Activated T-helper 1 cell treated with anti-CD3 and anti-CD28 coated beads, Interleukin-12 subunit alpha, Interleukin-12 subunit beta, Interleukin-2, Interleukin-4 antibody, amounts not matched to agents 30 ng/mL and 10 ng/mL and 1 ng/mL, durations not matched to agents 14 hours and 24 hours and 36 hours (primary cell): ENCODE results near the gene ZNF609. TPM values are rescaled to one million over a fixed set of nuclear protein-coding genes. Genes with fewer than 3 reads are reported as not detected.
"Not testable (repeated sequence)": the region's sequence is repeated elsewhere in the genome, so short reads cannot be mapped to it uniquely, and the experiment has no call there.

ENCODE experiments used
- DNase-seq: peaks from one replicate; pipeline ENCODE4 v3.0.0; 2021; ENCODE audit warnings: low spot score
- H3K27ac Mint-ChIP-seq: one replicate; pipeline ENCODE4 v1.8.0; 2021; ENCODE audit warnings: mild to moderate bottlenecking, mixed read lengths
- H3K27me3 Mint-ChIP-seq: one replicate; pipeline ENCODE4 v1.8.0; 2022; ENCODE audit warnings: mild to moderate bottlenecking, moderate library complexity, mixed read lengths; ENCODE audit not compliant: insufficient read depth
- H3K36me3 Mint-ChIP-seq: one replicate; pipeline ENCODE4 v1.8.0; 2021; ENCODE audit warnings: low read depth, mixed read lengths
- H3K4me1 Mint-ChIP-seq: one replicate; pipeline ENCODE4 v1.8.0; 2021; ENCODE audit warnings: low read depth, mixed read lengths
- H3K4me3 Mint-ChIP-seq: one replicate; pipeline ENCODE4 v1.8.0; 2021; ENCODE audit warnings: mild to moderate bottlenecking, moderate library complexity, mixed read lengths
- H3K9me3 Mint-ChIP-seq: one replicate; pipeline ENCODE4 v1.8.0; 2021; ENCODE audit warnings: mixed read lengths
- intact Hi-C: fragments of 100-400 bp; cut with micrococcal nuclease; formaldehyde crosslinking; loops from one replicate; pipeline ENCODE4 v1.15.1; 2024
- total RNA-seq: library from RNA; stranded (reverse); gene quantifications from 2 replicates; pipeline ENCODE4 v1.2.3, GENCODE V29; 2022

The ZNF609 gene
- total RNA-seq, 1 donor from 2014 or later, result 65.4 TPM

GRCh38 chr15:64618138-64618537 lies 157.8 kb downstream of the ZNF609 start:
- peaks cover 52% of the 10 kb centered on the region for H3K4me1 Mint-ChIP-seq
- H3K9me3 Mint-ChIP-seq, result no peaks in the 10 kb centered on the region
- DNase-seq, result no peak
- H3K27ac Mint-ChIP-seq, result no peak overlapping the region
- peaks cover 3% of the 10 kb centered on the region for H3K36me3 Mint-ChIP-seq
- intact Hi-C loops, result no loop called here
- H3K27me3 Mint-ChIP-seq, result no peaks in the 10 kb centered on the region
- no peak overlapping the region for H3K4me3 Mint-ChIP-seq

- intact Hi-C loops, result no loop called here
- Mint-ChIP-seq H3K36me3 (peaks cover 5% of the 10 kb centered on the region), H3K9me3 (no peaks in the 10 kb centered on the region), H3K27me3 (no peaks in the 10 kb centered on the region), H3K4me3 (no peak overlapping the region), H3K27ac (no peak overlapping the region), H3K4me1 (peaks cover 56% of the 10 kb centered on the region)
- no peak for DNase-seq
These were observed 158.2 kb downstream of the ZNF609 start for GRCh38 chr15:64618540-64618939.

- intact Hi-C loops, result loop anchor here (5.0 to 10.0 kb wide), 5 partner anchors 38 to 373 kb away; partner anchors contain the start of gene ZNF609
- peaks cover 69% of the 10 kb centered on the region for H3K4me1 Mint-ChIP-seq
These were observed 159.8 kb downstream of the ZNF609 start for GRCh38 chr15:64619880-64620839.

GRCh38 chr15:64621056-64621455 lies 160.7 kb downstream of the ZNF609 start:
- H3K4me3 Mint-ChIP-seq, result no peak overlapping the region
- intact Hi-C loops, result loop anchor here (5.0 to 10.0 kb wide), 5 partner anchors 39 to 374 kb away; partner anchors contain the start of gene ZNF609
- H3K27me3 Mint-ChIP-seq, result no peaks in the 10 kb centered on the region
- peaks cover 65% of the 10 kb centered on the region for H3K4me1 Mint-ChIP-seq
- DNase-seq, result no peak
- H3K36me3 Mint-ChIP-seq, result peaks cover 15% of the 10 kb centered on the region
- H3K9me3 Mint-ChIP-seq, result no peaks in the 10 kb centered on the region
- no peak overlapping the region for H3K27ac Mint-ChIP-seq

More at GRCh38 chr15:64619880-64620839, 159.8 kb downstream of the ZNF609 start:
- Mint-ChIP-seq H3K36me3 (peaks cover 14% of the 10 kb centered on the region), H3K4me3 (peak overlapping the region; percentile 34), H3K27ac (peak overlapping the region; percentile 58), H3K9me3 (no peaks in the 10 kb centered on the region), H3K27me3 (no peaks in the 10 kb centered on the region)
- no peak for DNase-seq

GRCh38 chr15:64622410-64623260 lies 162.3 kb downstream of the ZNF609 start:
- Mint-ChIP-seq H3K27me3 (no peaks in the 10 kb centered on the region), H3K36me3 (peaks cover 21% of the 10 kb centered on the region), H3K4me3 (peak overlapping the region; percentile 53), H3K9me3 (no peaks in the 10 kb centered on the region), H3K27ac (peak overlapping the region; percentile 80), H3K4me1 (peaks cover 76% of the 10 kb centered on the region)
- intact Hi-C loops, result loop anchor here (1.0 to 10.0 kb wide), 6 partner anchors 12 to 375 kb away; partner anchors contain the start of gene ZNF609
- DNase-seq, result peak; percentile 48

GRCh38 chr15:64623347-64623996 lies 163.1 kb downstream of the ZNF609 start:
- Mint-ChIP-seq H3K27me3 (no peaks in the 10 kb centered on the region), H3K36me3 (peaks cover 20% of the 10 kb centered on the region), H3K27ac (peak overlapping the region; percentile 80), H3K4me3 (peak overlapping the region; percentile 53), H3K9me3 (no peaks in the 10 kb centered on the region), H3K4me1 (peaks cover 76% of the 10 kb centered on the region)
- DNase-seq, result no peak
- intact Hi-C loops, result loop anchor here (1.0 to 10.0 kb wide), 6 partner anchors 11 to 376 kb away; partner anchors contain the start of gene ZNF609

GRCh38 chr15:64624242-64624641 lies 163.9 kb downstream of the ZNF609 start:
- H3K27me3 Mint-ChIP-seq, result no peaks in the 10 kb centered on the region
- DNase-seq, result no peak
- H3K9me3 Mint-ChIP-seq, result no peaks in the 10 kb centered on the region
- H3K4me3 Mint-ChIP-seq, result peak overlapping the region; percentile 4
- H3K4me1 Mint-ChIP-seq, result peaks cover 70% of the 10 kb centered on the region
- intact Hi-C loops, result loop anchor here (5.0 to 10.0 kb wide), 5 partner anchors 42 to 377 kb away; partner anchors contain the start of gene ZNF609
- H3K27ac Mint-ChIP-seq, result peak overlapping the region; percentile 80
- H3K36me3 Mint-ChIP-seq, result peaks cover 24% of the 10 kb centered on the region

- Mint-ChIP-seq H3K4me3 (no peak overlapping the region), H3K36me3 (peaks cover 16% of the 10 kb centered on the region), H3K4me1 (peaks cover 32% of the 10 kb centered on the region), H3K27ac (peak overlapping the region; percentile 26), H3K27me3 (no peaks in the 10 kb centered on the region), H3K9me3 (no peaks in the 10 kb centered on the region)
- DNase-seq, result no peak
- intact Hi-C loops, result loop anchor here (10.0 kb wide), 1 partner anchor 266 kb away; no protein-coding TSS in a partner anchor
These were observed 168.7 kb downstream of the ZNF609 start for GRCh38 chr15:64629063-64629462.

GRCh38 chr15:64630396-64631107 lies 170.2 kb downstream of the ZNF609 start:
- H3K27ac Mint-ChIP-seq, result no peak overlapping the region
- H3K36me3 Mint-ChIP-seq, result peaks cover 12% of the 10 kb centered on the region
- no peak for DNase-seq
- intact Hi-C loops, result no loop called here
- H3K4me1 Mint-ChIP-seq, result peaks cover 38% of the 10 kb centered on the region
- no peak overlapping the region for H3K4me3 Mint-ChIP-seq
- H3K27me3 Mint-ChIP-seq, result no peaks in the 10 kb centered on the region
- H3K9me3 Mint-ChIP-seq, result no peaks in the 10 kb centered on the region

- Mint-ChIP-seq H3K4me1 (peaks cover 43% of the 10 kb centered on the region), H3K9me3 (peaks cover 11% of the 10 kb centered on the region), H3K36me3 (peaks cover 19% of the 10 kb centered on the region)
- H3K4me3 Mint-ChIP-seq, intact Hi-C loops, H3K27me3 Mint-ChIP-seq, H3K27ac Mint-ChIP-seq, DNase-seq: not testable (repeated sequence)
These were observed 172.3 kb downstream of the ZNF609 start for GRCh38 chr15:64632639-64633038.

GRCh38 chr15:64633332-64633731 lies 173.0 kb downstream of the ZNF609 start:
- Mint-ChIP-seq H3K9me3 (peaks cover 11% of the 10 kb centered on the region), H3K4me3 (no peak overlapping the region), H3K36me3 (peaks cover 21% of the 10 kb centered on the region), H3K27ac (peak overlapping the region; percentile 15), H3K27me3 (no peaks in the 10 kb centered on the region), H3K4me1 (peaks cover 43% of the 10 kb centered on the region)
- intact Hi-C loops, result no loop called here
- no peak for DNase-seq
